ENCODE data around the gene CAPZA1. TPM values are rescaled to one million over a fixed set of nuclear protein-coding genes. Genes with fewer than 3 reads are reported as not detected.

The CAPZA1 gene
- total and polyA plus RNA-seq, 4 donors = 28.6 to 74.8 (median 48.9) TPM

- Histone ChIP-seq H3K27me3 (ENCODE audit: control insufficient read depth in 4 of 4, insufficient read depth in 4 of 4, low read length in 3 of 4) (no peaks in the 10 kb centered on the region), H3K36me3 (ENCODE audit: control insufficient read depth in 4 of 4, insufficient read depth in 3 of 4, low read depth in 1 of 4, low read length in 3 of 4) (no peaks in the 10 kb centered on the region), H3K9ac (ENCODE audit: low read depth in 1 of 2, low read length in 2 of 2) (no peak overlapping the region), H3K9me3 (ENCODE audit: control insufficient read depth in 4 of 4, low read length in 3 of 4) (no peaks in the 10 kb centered on the region), H3K4me1 (ENCODE audit: control insufficient read depth in 4 of 4, insufficient read depth in 4 of 4, low read length in 3 of 4) (peaks cover 10 to 38% (median 29%) of the 10 kb centered on the region in 4 donors), H3K27ac (ENCODE audit: low read depth in 1 of 2, low read length in 2 of 2) (no peak overlapping the region), H3K4me3 (ENCODE audit: low read depth in 1 of 3, low read length in 3 of 3) (no peak overlapping the region)
- 91% methylated on average over 7 of the region's 7 CpGs for WGBS
- DNase-seq (ENCODE audit: low spot score) = no peak
- TF ChIP-seq RXRA (IDR thresholded peaks at IDR 0.05) (no peak), GABPA (IDR thresholded peaks at IDR 0.05 in 1 of 2, conservative IDR thresholded peaks at IDR 0.05 in 1 of 2) (no peak), SP1 (IDR thresholded peaks at IDR 0.05) (no peak), HNF4G (IDR thresholded peaks at IDR 0.05) (no peak), JUND (IDR thresholded peaks at IDR 0.05) (no peak)
- TF ChIP-seq, protein P1, sequence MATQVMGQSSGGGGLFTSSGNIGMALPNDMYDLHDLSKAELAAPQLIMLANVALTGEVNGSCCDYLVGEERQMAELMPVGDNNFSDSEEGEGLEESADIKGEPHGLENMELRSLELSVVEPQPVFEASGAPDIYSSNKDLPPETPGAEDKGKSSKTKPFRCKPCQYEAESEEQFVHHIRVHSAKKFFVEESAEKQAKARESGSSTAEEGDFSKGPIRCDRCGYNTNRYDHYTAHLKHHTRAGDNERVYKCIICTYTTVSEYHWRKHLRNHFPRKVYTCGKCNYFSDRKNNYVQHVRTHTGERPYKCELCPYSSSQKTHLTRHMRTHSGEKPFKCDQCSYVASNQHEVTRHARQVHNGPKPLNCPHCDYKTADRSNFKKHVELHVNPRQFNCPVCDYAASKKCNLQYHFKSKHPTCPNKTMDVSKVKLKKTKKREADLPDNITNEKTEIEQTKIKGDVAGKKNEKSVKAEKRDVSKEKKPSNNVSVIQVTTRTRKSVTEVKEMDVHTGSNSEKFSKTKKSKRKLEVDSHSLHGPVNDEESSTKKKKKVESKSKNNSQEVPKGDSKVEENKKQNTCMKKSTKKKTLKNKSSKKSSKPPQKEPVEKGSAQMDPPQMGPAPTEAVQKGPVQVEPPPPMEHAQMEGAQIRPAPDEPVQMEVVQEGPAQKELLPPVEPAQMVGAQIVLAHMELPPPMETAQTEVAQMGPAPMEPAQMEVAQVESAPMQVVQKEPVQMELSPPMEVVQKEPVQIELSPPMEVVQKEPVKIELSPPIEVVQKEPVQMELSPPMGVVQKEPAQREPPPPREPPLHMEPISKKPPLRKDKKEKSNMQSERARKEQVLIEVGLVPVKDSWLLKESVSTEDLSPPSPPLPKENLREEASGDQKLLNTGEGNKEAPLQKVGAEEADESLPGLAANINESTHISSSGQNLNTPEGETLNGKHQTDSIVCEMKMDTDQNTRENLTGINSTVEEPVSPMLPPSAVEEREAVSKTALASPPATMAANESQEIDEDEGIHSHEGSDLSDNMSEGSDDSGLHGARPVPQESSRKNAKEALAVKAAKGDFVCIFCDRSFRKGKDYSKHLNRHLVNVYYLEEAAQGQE (IDR thresholded peaks at IDR 0.05) = no peak
Observed at GRCh38 chr1:112710159-112710558, 90.5 kb downstream of the CAPZA1 start.

DNA sequence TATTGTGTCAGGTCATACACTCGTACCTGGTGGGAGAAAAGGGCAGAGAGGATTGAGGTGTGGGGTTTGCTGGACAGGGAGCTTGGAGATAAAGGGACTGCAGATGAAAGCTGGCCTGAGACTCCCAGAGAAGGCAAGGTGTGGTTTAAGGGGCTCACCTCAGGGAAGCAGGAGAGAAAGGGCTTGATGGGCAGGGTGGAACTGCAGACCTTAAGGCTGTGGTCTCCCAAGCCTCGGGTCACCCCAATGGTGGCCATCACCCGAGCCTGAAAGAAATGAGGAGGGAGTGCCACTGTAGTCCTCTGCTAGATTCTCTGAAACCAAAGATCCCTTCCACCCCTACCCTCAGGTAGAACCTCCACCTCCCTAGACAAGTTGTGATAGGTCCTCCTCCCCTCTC lies 91.0 kb downstream of the CAPZA1 start:
- Histone ChIP-seq H3K4me1 (ENCODE audit: control insufficient read depth in 4 of 4, insufficient read depth in 4 of 4, low read length in 3 of 4) (peaks cover 11 to 35% (median 28%) of the 10 kb centered on the region in 4 donors), H3K36me3 (ENCODE audit: control insufficient read depth in 4 of 4, insufficient read depth in 3 of 4, low read depth in 1 of 4, low read length in 3 of 4) (no peaks in the 10 kb centered on the region), H3K9me3 (ENCODE audit: control insufficient read depth in 4 of 4, low read length in 3 of 4) (no peaks in the 10 kb centered on the region), H3K9ac (ENCODE audit: low read depth in 1 of 2, low read length in 2 of 2) (no peak overlapping the region), H3K4me3 (ENCODE audit: low read depth in 1 of 3, low read length in 3 of 3) (no peak overlapping the region), H3K27me3 (ENCODE audit: control insufficient read depth in 4 of 4, insufficient read depth in 4 of 4, low read length in 3 of 4) (no peaks in the 10 kb centered on the region), H3K27ac (ENCODE audit: low read depth in 1 of 2, low read length in 2 of 2) (no peak overlapping the region)
- no peak for DNase-seq (ENCODE audit: low spot score)
- TF ChIP-seq FOXA1 (IDR thresholded peaks at IDR 0.05) (no peak), ATF3 (IDR thresholded peaks at IDR 0.05) (no peak), SP1 (IDR thresholded peaks at IDR 0.05) (no peak), EGR1 (IDR thresholded peaks at IDR 0.05; ENCODE audit: low read depth in 2 of 2) (no peak), NR2F2 (IDR thresholded peaks at IDR 0.05) (no peak), YY1 (IDR thresholded peaks at IDR 0.05) (no peak), TAF1 (conservative IDR thresholded peaks at IDR 0.05) (no peak)
- 97% methylated on average over 3 of the region's 3 CpGs for WGBS

DNA sequence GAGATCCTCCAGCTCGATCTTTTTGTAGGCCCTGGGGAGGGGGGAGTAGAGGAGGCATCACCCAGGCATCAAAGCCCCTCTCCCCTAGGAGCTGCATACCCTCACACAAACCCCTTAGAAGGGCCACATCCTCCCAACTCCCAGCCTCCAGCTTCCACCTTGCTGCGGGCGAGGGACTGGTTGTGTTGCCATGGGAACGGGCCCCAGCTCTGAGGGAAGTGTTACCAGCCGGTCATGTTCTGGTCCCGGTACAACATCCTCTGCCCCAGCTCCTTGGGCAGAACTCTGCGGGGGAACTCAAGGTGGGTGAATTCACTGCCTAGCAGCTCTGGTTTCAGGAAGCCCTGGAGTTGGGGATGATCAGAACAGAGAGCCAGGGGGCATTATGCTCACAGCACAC lies 91.4 kb downstream of the CAPZA1 start:
- H3K9me3 ChIP-seq (ENCODE audit: control insufficient read depth in 4 of 4, low read length in 3 of 4) = no peaks in the 10 kb centered on the region
- H3K36me3 ChIP-seq (ENCODE audit: control insufficient read depth in 4 of 4, insufficient read depth in 3 of 4, low read depth in 1 of 4, low read length in 3 of 4) = no peaks in the 10 kb centered on the region
- no peak overlapping the region for H3K9ac ChIP-seq (ENCODE audit: low read depth in 1 of 2, low read length in 2 of 2)
- H3K4me3 ChIP-seq (ENCODE audit: low read depth in 1 of 3, low read length in 3 of 3) = no peak overlapping the region
- DNase-seq (ENCODE audit: low spot score) = no peak
- H3K27me3 ChIP-seq (ENCODE audit: control insufficient read depth in 4 of 4, insufficient read depth in 4 of 4, low read length in 3 of 4) = no peaks in the 10 kb centered on the region
- WGBS = 84% methylated on average over 7 of the region's 7 CpGs
- no peak overlapping the region for H3K27ac ChIP-seq (ENCODE audit: low read depth in 1 of 2, low read length in 2 of 2)
- peaks cover 10 to 35% (median 28%) of the 10 kb centered on the region in 4 donors for H3K4me1 ChIP-seq (ENCODE audit: control insufficient read depth in 4 of 4, insufficient read depth in 4 of 4, low read length in 3 of 4)
- TF ChIP-seq RXRA (IDR thresholded peaks at IDR 0.05) (no peak), GABPA (IDR thresholded peaks at IDR 0.05 in 1 of 2, conservative IDR thresholded peaks at IDR 0.05 in 1 of 2) (no peak), FOXA2 (IDR thresholded peaks at IDR 0.05) (no peak), MAX (IDR thresholded peaks at IDR 0.05) (no peak), CTCF (IDR thresholded peaks at IDR 0.05; ENCODE audit: low read depth, low read length, missing input control) (no peak), ATF3 (IDR thresholded peaks at IDR 0.05) (no peak), TAF1 (conservative IDR thresholded peaks at IDR 0.05) (no peak), FOXA1 (IDR thresholded peaks at IDR 0.05) (no peak), NR2F2 (IDR thresholded peaks at IDR 0.05) (no peak), JUND (IDR thresholded peaks at IDR 0.05) (no peak), HNF4G (IDR thresholded peaks at IDR 0.05) (no peak), RAD21 (IDR thresholded peaks at IDR 0.05) (no peak), YY1 (IDR thresholded peaks at IDR 0.05) (no peak), HNF4A (conservative IDR thresholded peaks at IDR 0.05) (no peak), EGR1 (IDR thresholded peaks at IDR 0.05; ENCODE audit: low read depth in 2 of 2) (no peak), SP1 (IDR thresholded peaks at IDR 0.05) (no peak)
- TF ChIP-seq, protein P2, sequence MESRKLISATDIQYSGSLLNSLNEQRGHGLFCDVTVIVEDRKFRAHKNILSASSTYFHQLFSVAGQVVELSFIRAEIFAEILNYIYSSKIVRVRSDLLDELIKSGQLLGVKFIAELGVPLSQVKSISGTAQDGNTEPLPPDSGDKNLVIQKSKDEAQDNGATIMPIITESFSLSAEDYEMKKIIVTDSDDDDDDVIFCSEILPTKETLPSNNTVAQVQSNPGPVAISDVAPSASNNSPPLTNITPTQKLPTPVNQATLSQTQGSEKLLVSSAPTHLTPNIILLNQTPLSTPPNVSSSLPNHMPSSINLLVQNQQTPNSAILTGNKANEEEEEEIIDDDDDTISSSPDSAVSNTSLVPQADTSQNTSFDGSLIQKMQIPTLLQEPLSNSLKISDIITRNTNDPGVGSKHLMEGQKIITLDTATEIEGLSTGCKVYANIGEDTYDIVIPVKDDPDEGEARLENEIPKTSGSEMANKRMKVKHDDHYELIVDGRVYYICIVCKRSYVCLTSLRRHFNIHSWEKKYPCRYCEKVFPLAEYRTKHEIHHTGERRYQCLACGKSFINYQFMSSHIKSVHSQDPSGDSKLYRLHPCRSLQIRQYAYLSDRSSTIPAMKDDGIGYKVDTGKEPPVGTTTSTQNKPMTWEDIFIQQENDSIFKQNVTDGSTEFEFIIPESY (IDR thresholded peaks at IDR 0.05) = no peak
